Activated CD4-positive, alpha-beta memory T cell treated with anti-CD3 and anti-CD28 coated beads for 36 hours (primary cell): ENCODE results near the gene GHSR. TPM values are rescaled to one million over a fixed set of nuclear protein-coding genes. Genes with fewer than 3 reads are reported as not detected.
"Not testable (repeated sequence)": the region's sequence is repeated elsewhere in the genome, so short reads cannot be mapped to it uniquely, and the experiment has no call there.

Source experiments
- CTCF ChIA-PET: fragments of 350-600 bp; sonication (Branson Sonifier 250); formaldehyde crosslinking; loops from one replicate; lab custom pipeline; 2021; ENCODE audit warnings: antibody characterized with exemption, inconsistent platforms; lab: Charles Lee
- POLR2A ChIA-PET: fragments of 350-600 bp; sonication (Branson Sonifier 250); formaldehyde crosslinking; loops from one replicate; lab custom pipeline; 2021; ENCODE audit warnings: antibody characterized with exemption; lab: Charles Lee
- DNase-seq: peaks from one replicate; pipeline ENCODE4 v3.0.0-alpha.2; 2020
- H3K27ac Mint-ChIP-seq: one replicate; pipeline ENCODE4 v1.8.0; 2021; ENCODE audit warnings: mixed read lengths
- H3K27me3 Mint-ChIP-seq: one replicate; pipeline ENCODE4 v1.8.0; 2021; ENCODE audit warnings: mixed read lengths
- H3K36me3 Mint-ChIP-seq: one replicate; pipeline ENCODE4 v1.8.0; 2021; ENCODE audit warnings: mixed read lengths
- H3K4me1 Mint-ChIP-seq: one replicate; pipeline ENCODE4 v1.8.0; 2021; ENCODE audit warnings: low read depth, mixed read lengths
- H3K4me3 Mint-ChIP-seq: one replicate; pipeline ENCODE4 v1.8.0; 2021; ENCODE audit warnings: mild to moderate bottlenecking, mixed read lengths
- H3K9me3 Mint-ChIP-seq: one replicate; pipeline ENCODE4 v1.8.0; 2021; ENCODE audit warnings: mixed read lengths
- intact Hi-C: fragments of 100-400 bp; cut with micrococcal nuclease; formaldehyde crosslinking; loops from one replicate; pipeline ENCODE4 v1.15.1; 2023
- total RNA-seq, 2 experiments: library from RNA; stranded (reverse); gene quantifications; one replicate each; pipeline ENCODE4 v1.2.3, GENCODE V29; 2021

Gene GHSR
- not detected for total RNA-seq

GRCh38 chr3:172447611-172448579, at the start of gene GHSR:
GHSR (minus strand) TSS chr3:172448456; CDS start chr3:172448413, 43 bp downstream.
- CTCF ChIA-PET = interaction anchor here (1.1 to 1.7 kb wide), 5 partner anchors 13 to 302 kb away, joined by 3 to 5 read pairs (median 4); partner anchors contain the start of gene ECT2
- POLR2A ChIA-PET = no interaction called here
- Mint-ChIP-seq H3K36me3 (no peaks in the 10 kb centered on the region), H3K4me1 (peaks cover 29% of the 10 kb centered on the region), H3K4me3 (peak within 1 kb of the TSS; percentile 46), H3K9me3 (no peaks in the 10 kb centered on the region), H3K27ac (no peak within 1 kb of the TSS), H3K27me3 (peaks cover 59% of the 10 kb centered on the region)
- peak; percentile 24 for DNase-seq
- intact Hi-C loops = no loop called here

GRCh38 chr3:172490198-172490669, 42.0 kb upstream of the GHSR start:
- H3K4me1 Mint-ChIP-seq, H3K27me3 Mint-ChIP-seq, H3K4me3 Mint-ChIP-seq, H3K9me3 Mint-ChIP-seq, POLR2A ChIA-PET, H3K36me3 Mint-ChIP-seq: not testable (repeated sequence)
- DNase-seq = peak; percentile 86
- intact Hi-C loops = loop anchor here (1.0 to 2.0 kb wide), 6 partner anchors 22 to 177 kb away; no protein-coding TSS in a partner anchor
- CTCF ChIA-PET = interaction anchor here (0.7 to 1.1 kb wide), 8 partner anchors 8 to 178 kb away, joined by 3 to 26 read pairs (median 4); no protein-coding TSS in a partner anchor
- peak overlapping the region; percentile 59 for H3K27ac Mint-ChIP-seq

- H3K27me3 Mint-ChIP-seq = no peaks in the 10 kb centered on the region
- no peak for DNase-seq
- POLR2A ChIA-PET = no interaction called here
- CTCF ChIA-PET = interaction anchor here (0.7 to 3.4 kb wide), 6 partner anchors 8 to 442 kb away, joined by 3 to 28 read pairs (median 7); no protein-coding TSS in a partner anchor
- intact Hi-C loops = no loop called here
- no peak overlapping the region for H3K27ac Mint-ChIP-seq
- no peaks in the 10 kb centered on the region for H3K9me3 Mint-ChIP-seq
- H3K4me1 Mint-ChIP-seq = peaks cover 17% of the 10 kb centered on the region
- no peak overlapping the region for H3K4me3 Mint-ChIP-seq
- no peaks in the 10 kb centered on the region for H3K36me3 Mint-ChIP-seq
Observed at GRCh38 chr3:172478116-172478515, 29.9 kb upstream of the GHSR start.

GRCh38 chr3:172476347-172476746, 28.1 kb upstream of the GHSR start:
- DNase-seq = no peak
- peak overlapping the region; percentile 30 for H3K4me3 Mint-ChIP-seq

GRCh38 chr3:172475703-172476102, 27.4 kb upstream of the GHSR start:
- intact Hi-C loops = no loop called here
- H3K36me3 Mint-ChIP-seq = no peaks in the 10 kb centered on the region
- peaks cover 17% of the 10 kb centered on the region for H3K4me1 Mint-ChIP-seq
- POLR2A ChIA-PET = no interaction called here
- no peak for DNase-seq
- CTCF ChIA-PET = interaction anchor here (0.8 to 3.4 kb wide), 7 partner anchors 10 to 277 kb away, joined by 3 to 28 read pairs (median 3); no protein-coding TSS in a partner anchor
- peaks cover 5% of the 10 kb centered on the region for H3K9me3 Mint-ChIP-seq
- no peak overlapping the region for H3K4me3 Mint-ChIP-seq
- H3K27me3 Mint-ChIP-seq = peaks cover 2% of the 10 kb centered on the region
- H3K27ac Mint-ChIP-seq = no peak overlapping the region

More at GRCh38 chr3:172476347-172476746, 28.1 kb upstream of the GHSR start:
- Mint-ChIP-seq H3K9me3 (peaks cover 5% of the 10 kb centered on the region), H3K36me3 (no peaks in the 10 kb centered on the region), H3K27me3 (no peaks in the 10 kb centered on the region), H3K27ac (no peak overlapping the region), H3K4me1 (peaks cover 17% of the 10 kb centered on the region)
- POLR2A ChIA-PET = interaction anchor here (0.6 kb wide), 1 partner anchor 262 kb away, joined by 3 read pairs; no protein-coding TSS in a partner anchor
- CTCF ChIA-PET = interaction anchor here (0.7 to 3.4 kb wide), 11 partner anchors 9 to 276 kb away, joined by 3 to 28 read pairs (median 5); no protein-coding TSS in a partner anchor
- intact Hi-C loops = no loop called here

GRCh38 chr3:172471903-172472302, 23.6 kb upstream of the GHSR start:
- CTCF ChIA-PET = interaction anchor here (0.6 to 1.3 kb wide), 2 partner anchors 10 to 41 kb away, joined by 4 to 9 read pairs; no protein-coding TSS in a partner anchor
- H3K36me3 Mint-ChIP-seq = no peaks in the 10 kb centered on the region

GRCh38 chr3:172470588-172470987, 22.3 kb upstream of the GHSR start:
- ChIA-PET CTCF (interaction anchor here (1.4 kb wide), 1 partner anchor 9 kb away, joined by 8 read pairs; no protein-coding TSS in a partner anchor), POLR2A (no interaction called here)
- Mint-ChIP-seq H3K27me3 (peaks cover 9% of the 10 kb centered on the region), H3K4me1 (no peaks in the 10 kb centered on the region), H3K27ac (no peak overlapping the region), H3K9me3 (peaks cover 5% of the 10 kb centered on the region), H3K36me3 (no peaks in the 10 kb centered on the region), H3K4me3 (no peak overlapping the region)
- no peak for DNase-seq
- intact Hi-C loops = no loop called here

More at GRCh38 chr3:172471903-172472302, 23.6 kb upstream of the GHSR start:
- POLR2A ChIA-PET = no interaction called here
- intact Hi-C loops = no loop called here
- Mint-ChIP-seq H3K27ac (no peak overlapping the region), H3K4me1 (peaks cover 4% of the 10 kb centered on the region), H3K27me3 (peaks cover 9% of the 10 kb centered on the region), H3K9me3 (peaks cover 5% of the 10 kb centered on the region), H3K4me3 (no peak overlapping the region)
- no peak for DNase-seq

- intact Hi-C loops = no loop called here
Observed at GRCh38 chr3:172467170-172467824, 19.0 kb upstream of the GHSR start.

GRCh38 chr3:172466553-172467130, 18.4 kb upstream of the GHSR start:
- H3K4me1 Mint-ChIP-seq = no peaks in the 10 kb centered on the region
- H3K9me3 Mint-ChIP-seq = no peaks in the 10 kb centered on the region
- H3K27me3 Mint-ChIP-seq = peaks cover 9% of the 10 kb centered on the region
- CTCF ChIA-PET = interaction anchor here (1.2 to 1.7 kb wide), 2 partner anchors 11 to 129 kb away, joined by 6 to 7 read pairs; no protein-coding TSS in a partner anchor
- POLR2A ChIA-PET = no interaction called here
- no peaks in the 10 kb centered on the region for H3K36me3 Mint-ChIP-seq
- no peak overlapping the region for H3K27ac Mint-ChIP-seq
- intact Hi-C loops = no loop called here
- H3K4me3 Mint-ChIP-seq = no peak overlapping the region
- no peak for DNase-seq

More at GRCh38 chr3:172467170-172467824, 19.0 kb upstream of the GHSR start:
- Mint-ChIP-seq H3K27me3 (peaks cover 9% of the 10 kb centered on the region), H3K36me3 (no peaks in the 10 kb centered on the region), H3K27ac (no peak overlapping the region), H3K4me1 (no peaks in the 10 kb centered on the region), H3K9me3 (peaks cover 5% of the 10 kb centered on the region), H3K4me3 (no peak overlapping the region)
- no peak for DNase-seq
- POLR2A ChIA-PET = no interaction called here
- CTCF ChIA-PET = interaction anchor here (1.2 to 1.7 kb wide), 2 partner anchors 10 to 129 kb away, joined by 6 to 7 read pairs; no protein-coding TSS in a partner anchor

- intact Hi-C loops = no loop called here
- Mint-ChIP-seq H3K9me3 (no peaks in the 10 kb centered on the region), H3K27ac (no peak overlapping the region), H3K27me3 (peaks cover 6% of the 10 kb centered on the region), H3K4me1 (no peaks in the 10 kb centered on the region), H3K4me3 (no peak overlapping the region), H3K36me3 (no peaks in the 10 kb centered on the region)
- ChIA-PET CTCF (interaction anchor here (0.6 to 3.7 kb wide), 5 partner anchors 11 to 159 kb away, joined by 3 to 14 read pairs (median 3); no protein-coding TSS in a partner anchor), POLR2A (no interaction called here)
- DNase-seq = no peak
Observed at GRCh38 chr3:172465281-172465680, 17.0 kb upstream of the GHSR start.

GRCh38 chr3:172464306-172464705, 16.1 kb upstream of the GHSR start:
- no peaks in the 10 kb centered on the region for H3K9me3 Mint-ChIP-seq
- H3K36me3 Mint-ChIP-seq = no peaks in the 10 kb centered on the region
- H3K27ac Mint-ChIP-seq = no peak overlapping the region
- H3K27me3 Mint-ChIP-seq = peaks cover 5% of the 10 kb centered on the region
- POLR2A ChIA-PET = no interaction called here
- no peak overlapping the region for H3K4me3 Mint-ChIP-seq
- no peak for DNase-seq
- H3K4me1 Mint-ChIP-seq = no peaks in the 10 kb centered on the region
- intact Hi-C loops = no loop called here
- CTCF ChIA-PET = interaction anchor here (1.1 to 3.7 kb wide), 3 partner anchors 13 to 158 kb away, joined by 3 to 14 read pairs (median 4); no protein-coding TSS in a partner anchor
